ENCODE measurements around the gene MPLKIP. TPM values are rescaled to one million over a fixed set of nuclear protein-coding genes. Genes with fewer than 3 reads are reported as not detected.
"Not testable (repeated sequence)": the region's sequence is repeated elsewhere in the genome, so short reads cannot be mapped to it uniquely, and the experiment has no call there.

The MPLKIP gene
- polyA plus RNA-seq, 1 experiment, result 31.1 TPM

GRCh38 chr7:40120020-40120419 is 14.4 kb downstream of the MPLKIP start:
- Histone ChIP-seq H3K27me3 (ENCODE audit: control insufficient read depth, insufficient read depth, low read length) (no peaks in the 10 kb centered on the region), H3K27ac (ENCODE audit: low read depth, low read length) (no peak overlapping the region), H3K9me3 (ENCODE audit: control insufficient read depth, insufficient read depth, low read length) (no peaks in the 10 kb centered on the region), H3K4me3 (ENCODE audit: low read depth, low read length) (no peak overlapping the region)
- POLR2A ChIA-PET, result no interaction called here
- TF ChIP-seq CTCF (IDR thresholded peaks at IDR 0.05; ENCODE audit: low read depth, low read length), result no peak
- no peak for DNase-seq (ENCODE audit: low read depth, low spot score)
- CTCF ChIA-PET, result no interaction called here

GRCh38 chr7:40118201-40118600 is 16.2 kb downstream of the MPLKIP start:
- H3K27me3 ChIP-seq (ENCODE audit: control insufficient read depth, insufficient read depth, low read length); POLR2A ChIA-PET; H3K27ac ChIP-seq (ENCODE audit: low read depth, low read length); DNase-seq (ENCODE audit: low read depth, low spot score); H3K4me3 ChIP-seq (ENCODE audit: low read depth, low read length); H3K9me3 ChIP-seq (ENCODE audit: control insufficient read depth, insufficient read depth, low read length): not testable (repeated sequence)
- CTCF ChIA-PET, result interaction anchor here (0.6 kb wide), 1 partner anchor 214 kb away, joined by 3 read pairs; no protein-coding TSS in a partner anchor

GRCh38 chr7:40117199-40117598 is 17.2 kb downstream of the MPLKIP start:
- DNase-seq (ENCODE audit: low read depth, low spot score); H3K4me3 ChIP-seq (ENCODE audit: low read depth, low read length); H3K27me3 ChIP-seq (ENCODE audit: control insufficient read depth, insufficient read depth, low read length); H3K27ac ChIP-seq (ENCODE audit: low read depth, low read length); CTCF ChIA-PET; POLR2A ChIA-PET; H3K9me3 ChIP-seq (ENCODE audit: control insufficient read depth, insufficient read depth, low read length): not testable (repeated sequence)

- no peaks in the 10 kb centered on the region for H3K27me3 ChIP-seq (ENCODE audit: control insufficient read depth, insufficient read depth, low read length)
- no peak overlapping the region for H3K4me3 ChIP-seq (ENCODE audit: low read depth, low read length)
- POLR2A ChIA-PET, result no interaction called here
- no peaks in the 10 kb centered on the region for H3K9me3 ChIP-seq (ENCODE audit: control insufficient read depth, insufficient read depth, low read length)
- DNase-seq (ENCODE audit: low read depth, low spot score), result no peak
- H3K27ac ChIP-seq (ENCODE audit: low read depth, low read length), result no peak overlapping the region
- no peak for TF ChIP-seq CTCF (IDR thresholded peaks at IDR 0.05; ENCODE audit: low read depth, low read length)
- CTCF ChIA-PET, result interaction anchor here (1.3 kb wide), 1 partner anchor 9 kb away, joined by 3 read pairs; no protein-coding TSS in a partner anchor
Observed at GRCh38 chr7:40115936-40116335, 18.5 kb downstream of the MPLKIP start.

- no peak overlapping the region for H3K27ac ChIP-seq (ENCODE audit: low read depth, low read length)
- no peaks in the 10 kb centered on the region for H3K27me3 ChIP-seq (ENCODE audit: control insufficient read depth, insufficient read depth, low read length)
- no peak for TF ChIP-seq CTCF (IDR thresholded peaks at IDR 0.05; ENCODE audit: low read depth, low read length)
- ChIA-PET CTCF (no interaction called here), POLR2A (no interaction called here)
- no peak overlapping the region for H3K4me3 ChIP-seq (ENCODE audit: low read depth, low read length)
- H3K9me3 ChIP-seq (ENCODE audit: control insufficient read depth, insufficient read depth, low read length), result no peaks in the 10 kb centered on the region
- DNase-seq (ENCODE audit: low read depth, low spot score), result no peak
Observed at GRCh38 chr7:40105879-40106473, 28.4 kb downstream of the MPLKIP start.

- CTCF ChIA-PET, result no interaction called here
- H3K27ac ChIP-seq (ENCODE audit: low read depth, low read length), result no peak overlapping the region
- DNase-seq (ENCODE audit: low read depth, low spot score), result no peak
- POLR2A ChIA-PET, result no interaction called here
- H3K9me3 ChIP-seq (ENCODE audit: control insufficient read depth, insufficient read depth, low read length), result no peaks in the 10 kb centered on the region
- H3K4me3 ChIP-seq (ENCODE audit: low read depth, low read length), result no peak overlapping the region
- H3K27me3 ChIP-seq (ENCODE audit: control insufficient read depth, insufficient read depth, low read length), result no peaks in the 10 kb centered on the region
- no peak for TF ChIP-seq CTCF (IDR thresholded peaks at IDR 0.05; ENCODE audit: low read depth, low read length)
Observed at GRCh38 chr7:40102897-40103296, 31.5 kb downstream of the MPLKIP start.
